T-cell (primary cell): ENCODE results near the gene MPLKIP. TPM values are rescaled to one million over a fixed set of nuclear protein-coding genes. Genes with fewer than 3 reads are reported as not detected.
"Not testable (repeated sequence)": the region's sequence is repeated elsewhere in the genome, so short reads cannot be mapped to it uniquely, and the experiment has no call there.

Experiments used
- ATAC-seq, 4 experiments: fragments of 200-7000 bp in 3 of 4; fragments of 150-1000 bp in 1 of 4; cut with Tn5 transposase; replicated peaks in 1 of 4; 1 replicate in 3 of 4; 2 replicates in 1 of 4; pipeline ENCODE4 v1.10.0; 2021; ENCODE audit warnings: moderate library complexity in 3 of 4, mild to moderate bottlenecking in 2 of 4, moderate number of reproducible peaks in 1 of 4
- CTCF ChIA-PET, 2 donors: fragments of 300-600 bp; sonication (Branson Sonifier 250); formaldehyde crosslinking; loops; one replicate each; lab custom pipeline; 2022; ENCODE audit warnings: antibody characterized with exemption in 2 of 2; lab: Charles Lee
- POLR2A ChIA-PET, 2 donors: fragments of 300-600 bp; sonication (Branson Sonifier 250); formaldehyde crosslinking; loops; one replicate each; lab custom pipeline; 2022; ENCODE audit warnings: antibody characterized with exemption in 2 of 2; lab: Charles Lee
- DNase-seq, 35 experiments: peaks; one replicate each; pipeline versions ENCODE4 v3.0.0 to v3.0.0-alpha.2; 2013 to 2023
- H3K27ac ChIP-seq: one replicate; pipeline ENCODE4 v1.5.1; 2013; ENCODE audit warnings: low read length
- H3K27me3 ChIP-seq, 2 experiments: replicated peaks in 1 of 2; 1 replicate in 1 of 2; 2 replicates in 1 of 2; pipeline versions ENCODE4 v1.6.1 to v1.7.0; 2013; ENCODE audit warnings: low read length in 1 of 2, mixed read lengths in 1 of 2; ENCODE audit not compliant: control insufficient read depth in 2 of 2, insufficient read depth in 2 of 2; ENCODE audit errors: extremely low read depth in 1 of 2
- H3K36me3 ChIP-seq, 2 donors: 1 replicate in 1 of 2; 2 replicates in 1 of 2; pipeline versions ENCODE4 v1.6.1 to v1.7.0; 2013; ENCODE audit warnings: low read length in 1 of 2; ENCODE audit not compliant: control insufficient read depth in 2 of 2, insufficient read depth in 1 of 2; ENCODE audit errors: extremely low read depth in 1 of 2
- H3K4me1 ChIP-seq, 2 experiments: 1 replicate in 1 of 2; 2 replicates in 1 of 2; pipeline versions ENCODE4 v1.6.1 to v1.7.0; 2013; ENCODE audit warnings: low read length in 2 of 2, mixed read lengths in 1 of 2; ENCODE audit not compliant: insufficient read depth in 2 of 2, control insufficient read depth in 1 of 2; ENCODE audit errors: extremely low read depth in 1 of 2
- H3K4me3 ChIP-seq, 2 donors: 1 replicate in 1 of 2; 2 replicates in 1 of 2; pipeline versions ENCODE4 v1.5.1 to v1.7.0; 2013; ENCODE audit warnings: mild to moderate bottlenecking in 2 of 2, low read length in 1 of 2, moderate library complexity in 1 of 2; ENCODE audit not compliant: control insufficient read depth in 1 of 2; ENCODE audit errors: extremely low read depth in 1 of 2
- H3K9me3 ChIP-seq: 2 replicates; pipeline ENCODE4 v1.7.0; 2013
- H3K27ac Mint-ChIP-seq, 2 donors: one replicate each; pipeline ENCODE4 v1.8.0; 2020 to 2021; ENCODE audit warnings: mild to moderate bottlenecking in 2 of 2, mixed read lengths in 2 of 2
- H3K27me3 Mint-ChIP-seq, 2 donors: one replicate each; pipeline ENCODE4 v1.8.0; 2021 to 2022; ENCODE audit warnings: mixed read lengths in 2 of 2
- H3K36me3 Mint-ChIP-seq: one replicate; pipeline ENCODE4 v1.8.0; 2021; ENCODE audit warnings: mixed read lengths
- H3K4me1 Mint-ChIP-seq, 3 donors: one replicate each; pipeline ENCODE4 v1.8.0; 2020 to 2022; ENCODE audit warnings: mixed read lengths in 3 of 3, mild to moderate bottlenecking in 1 of 3
- H3K4me3 Mint-ChIP-seq, 3 donors: one replicate each; pipeline ENCODE4 v1.8.0; 2020 to 2022; ENCODE audit warnings: mild to moderate bottlenecking in 3 of 3, mixed read lengths in 3 of 3, moderate library complexity in 3 of 3
- H3K9me3 Mint-ChIP-seq, 3 donors: one replicate each; pipeline ENCODE4 v1.8.0; 2020 to 2022; ENCODE audit warnings: mixed read lengths in 3 of 3
- WGBS: methylation state at CpG from one replicate; pipeline ENCODE4 v1.1.5; 2013; ENCODE audit warnings: missing lambda C conversion rate; ENCODE audit not compliant: insufficient coverage; 5-methylcytosine and 5-hydroxymethylcytosine counted together
- total RNA-seq, 35 experiments: library from RNA in 6 of 35; stranded (reverse) in 6 of 35; fragments of 120-200 nt in 1 of 35; gene quantifications; one replicate each; pipeline versions ENCODE4 v1.2.1 to v1.2.4 and lab custom pipeline; 2013 to 2026

Gene MPLKIP
- total RNA-seq, 5 donors from 2014 or later (not counting 1 experiment from before 2014, with no cell fraction given), result 16.6 to 39.0 (median 33.8) TPM

- CTCF ChIA-PET, ATAC-seq, POLR2A ChIA-PET, H3K4me1 Mint-ChIP-seq, H3K9me3 ChIP-seq, H3K4me3 Mint-ChIP-seq, H3K4me1 ChIP-seq, H3K9me3 Mint-ChIP-seq, H3K36me3 Mint-ChIP-seq, H3K27ac ChIP-seq, H3K36me3 ChIP-seq, H3K27ac Mint-ChIP-seq, DNase-seq, H3K4me3 ChIP-seq, H3K27me3 ChIP-seq: not testable (repeated sequence)
- WGBS, result no CpG with 5 or more reads among the region's 3 CpGs
- H3K27me3 Mint-ChIP-seq, result peaks cover 9 to 12% of the 10 kb centered on the region in 2 donors
These were observed 33.8 kb upstream of the MPLKIP start for GRCh38 chr7:40168266-40168665.

- POLR2A ChIA-PET, result no interaction called here
- no peaks in the 10 kb centered on the region for H3K4me1 ChIP-seq
- Mint-ChIP-seq H3K9me3 (no peaks in the 10 kb centered on the region), H3K4me1 (no peaks in the 10 kb centered on the region), H3K27ac (no peak overlapping the region), H3K36me3 (no peaks in the 10 kb centered on the region), H3K27me3 (peaks cover 9 to 10% of the 10 kb centered on the region in 2 donors), H3K4me3 (no peak overlapping the region)
- 92% methylated on average over 3 of the region's 3 CpGs for WGBS
- ATAC-seq, result no peak
- H3K36me3 ChIP-seq, result no peaks in the 10 kb centered on the region
- no peaks in the 10 kb centered on the region for H3K9me3 ChIP-seq
- no peak overlapping the region for H3K27ac ChIP-seq
- H3K4me3 ChIP-seq, result no peak overlapping the region
- no peak for DNase-seq
- peaks cover 0 to 3% of the 10 kb centered on the region in 2 experiments for H3K27me3 ChIP-seq
- CTCF ChIA-PET, result no interaction called here
These were observed 32.9 kb upstream of the MPLKIP start for GRCh38 chr7:40167291-40167690.

- Histone ChIP-seq H3K36me3 (no peaks in the 10 kb centered on the region), H3K27ac (no peak overlapping the region), H3K4me3 (no peak overlapping the region), H3K9me3 (no peaks in the 10 kb centered on the region), H3K27me3 (peaks cover 0 to 3% of the 10 kb centered on the region in 2 experiments), H3K4me1 (no peaks in the 10 kb centered on the region)
- Mint-ChIP-seq H3K9me3 (no peaks in the 10 kb centered on the region), H3K4me3 (no peak overlapping the region), H3K4me1 (no peaks in the 10 kb centered on the region), H3K36me3 (no peaks in the 10 kb centered on the region), H3K27me3 (peaks cover 0 to 6% of the 10 kb centered on the region in 2 donors), H3K27ac (no peak overlapping the region)
- POLR2A ChIA-PET, result no interaction called here
- CTCF ChIA-PET, result no interaction called here
- DNase-seq, result no peak
- ATAC-seq, result no peak
- 67% methylated on average over 1 of the region's 1 CpG for WGBS
These were observed 30.8 kb upstream of the MPLKIP start for GRCh38 chr7:40165216-40165615.

- POLR2A ChIA-PET, result no interaction called here
- CTCF ChIA-PET, result interaction anchor here in 1 of 2 donors (0.5 kb wide), 1 partner anchor 506 kb away, joined by 3 read pairs; no protein-coding TSS in a partner anchor
- Histone ChIP-seq H3K36me3 (no peaks in the 10 kb centered on the region), H3K27me3 (peaks cover 0 to 3% of the 10 kb centered on the region in 2 experiments), H3K4me3 (no peak overlapping the region), H3K9me3 (no peaks in the 10 kb centered on the region), H3K4me1 (no peaks in the 10 kb centered on the region), H3K27ac (no peak overlapping the region)
- Mint-ChIP-seq H3K9me3 (no peaks in the 10 kb centered on the region), H3K27me3 (peaks cover 0 to 4% of the 10 kb centered on the region in 2 donors), H3K27ac (no peak overlapping the region), H3K4me3 (no peak overlapping the region), H3K4me1 (no peaks in the 10 kb centered on the region), H3K36me3 (no peaks in the 10 kb centered on the region)
- DNase-seq (no peak), ATAC-seq (no peak)
- WGBS, result no CpG with 5 or more reads among the region's 2 CpGs
These were observed 28.1 kb upstream of the MPLKIP start for GRCh38 chr7:40162516-40162915.

GRCh38 chr7:40156988-40157387 lies 22.6 kb upstream of the MPLKIP start:
- no peak overlapping the region for H3K27ac ChIP-seq
- CTCF ChIA-PET, result no interaction called here
- POLR2A ChIA-PET, result no interaction called here
- Mint-ChIP-seq H3K27me3 (no peaks in the 10 kb centered on the region), H3K9me3 (no peaks in the 10 kb centered on the region), H3K36me3 (no peaks in the 10 kb centered on the region), H3K27ac (no peak overlapping the region), H3K4me1 (no peaks in the 10 kb centered on the region), H3K4me3 (no peak overlapping the region)
- H3K4me1 ChIP-seq, result no peaks in the 10 kb centered on the region
- H3K27me3 ChIP-seq, result no peaks in the 10 kb centered on the region
- no peaks in the 10 kb centered on the region for H3K36me3 ChIP-seq
- H3K9me3 ChIP-seq, result no peaks in the 10 kb centered on the region
- DNase-seq (no peak), ATAC-seq (no peak)
- WGBS, result no CpG with 5 or more reads among the region's 4 CpGs
- no peak overlapping the region for H3K4me3 ChIP-seq

GRCh38 chr7:40151504-40151903 lies 17.1 kb upstream of the MPLKIP start:
- Mint-ChIP-seq H3K27ac (no peak overlapping the region), H3K36me3 (no peaks in the 10 kb centered on the region), H3K4me1 (no peaks in the 10 kb centered on the region), H3K27me3 (peaks cover 3 to 9% of the 10 kb centered on the region in 2 donors), H3K9me3 (no peaks in the 10 kb centered on the region), H3K4me3 (no peak overlapping the region)
- POLR2A ChIA-PET, result no interaction called here
- 80% methylated on average over 1 of the region's 1 CpG for WGBS
- no peak overlapping the region for H3K27ac ChIP-seq
- ATAC-seq (no peak), DNase-seq (no peak)
- peaks cover 0 to 6% of the 10 kb centered on the region in 2 experiments for H3K27me3 ChIP-seq
- no peaks in the 10 kb centered on the region for H3K4me1 ChIP-seq
- CTCF ChIA-PET, result no interaction called here
- H3K4me3 ChIP-seq, result no peak overlapping the region
- no peaks in the 10 kb centered on the region for H3K9me3 ChIP-seq
- H3K36me3 ChIP-seq, result no peaks in the 10 kb centered on the region

GRCh38 chr7:40148671-40149070 lies 14.2 kb upstream of the MPLKIP start:
- H3K36me3 ChIP-seq, result no peaks in the 10 kb centered on the region
- 90% methylated on average over 2 of the region's 2 CpGs for WGBS
- H3K4me3 Mint-ChIP-seq, result no peak overlapping the region
- H3K4me3 ChIP-seq, result no peak overlapping the region
- DNase-seq (no peak), ATAC-seq (no peak)
- no peak overlapping the region for H3K27ac Mint-ChIP-seq
- H3K36me3 Mint-ChIP-seq, result no peaks in the 10 kb centered on the region
- POLR2A ChIA-PET, result no interaction called here
- H3K27me3 Mint-ChIP-seq, result peaks cover 14 to 15% of the 10 kb centered on the region in 2 donors
- H3K27ac ChIP-seq, result no peak overlapping the region
- H3K9me3 Mint-ChIP-seq, result no peaks in the 10 kb centered on the region
- H3K4me1 ChIP-seq, result no peaks in the 10 kb centered on the region
- CTCF ChIA-PET, result no interaction called here
- H3K9me3 ChIP-seq, result no peaks in the 10 kb centered on the region
- H3K27me3 ChIP-seq, result peaks cover 0 to 6% of the 10 kb centered on the region in 2 experiments
- H3K4me1 Mint-ChIP-seq, result no peaks in the 10 kb centered on the region
